KMS-11 (cell line): Measurements from ENCODE around the gene PC.

Experiments used
- H2AFZ ChIP-seq: fragments of 200-600 bp; sonication (generic); 2 replicates; pipeline ENCODE4 v1.6.1; 2016; ENCODE audit warnings: antibody characterized with exemption, mixed run types, low read depth
- H3K27ac ChIP-seq: fragments of 200-600 bp; sonication (generic); 2 replicates; pipeline ENCODE4 v1.6.1; 2016; ENCODE audit warnings: mild to moderate bottlenecking, mixed run types
- H3K27me3 ChIP-seq: fragments of 200-600 bp; sonication (generic); 2 replicates; pipeline ENCODE4 v1.6.1; 2017; ENCODE audit warnings: mild to moderate bottlenecking, low read depth, mixed run types, moderate library complexity; ENCODE audit not compliant: insufficient read depth
- H3K36me3 ChIP-seq: fragments of 200-600 bp; sonication (generic); 2 replicates; pipeline ENCODE4 v1.6.1; 2017; ENCODE audit warnings: mild to moderate bottlenecking, mixed run types; ENCODE audit not compliant: insufficient read depth
- H3K4me1 ChIP-seq: fragments of 200-600 bp; sonication (generic); 2 replicates; pipeline ENCODE4 v1.6.1; 2016; ENCODE audit warnings: mild to moderate bottlenecking, low read depth, mixed run types; ENCODE audit not compliant: poor library complexity, severe bottlenecking
- H3K4me2 ChIP-seq: fragments of 200-600 bp; sonication (generic); 2 replicates; pipeline ENCODE4 v1.7.0; 2016; ENCODE audit warnings: mild to moderate bottlenecking, mixed run types
- H3K4me3 ChIP-seq: fragments of 200-600 bp; sonication (generic); IDR thresholded peaks from 2 replicates; pipeline ENCODE4 v1.6.1; 2017; ENCODE audit warnings: low read depth, low read length, mixed read lengths; ENCODE audit not compliant: insufficient read depth
- H3K79me2 ChIP-seq: fragments of 200-600 bp; sonication (generic); 2 replicates; pipeline ENCODE4 v1.6.1; 2016; ENCODE audit warnings: low read depth, mixed run types; ENCODE audit not compliant: insufficient read depth
- H3K9ac ChIP-seq: fragments of 200-600 bp; sonication (generic); 2 replicates; pipeline ENCODE4 v1.6.1; 2016; ENCODE audit warnings: mild to moderate bottlenecking, mixed run types
- H4K20me1 ChIP-seq: fragments of 200-600 bp; sonication (generic); 2 replicates; pipeline ENCODE4 v1.6.1; 2016; ENCODE audit warnings: mild to moderate bottlenecking, mixed run types; ENCODE audit not compliant: insufficient read depth
- TF ChIP-seq, protein P1 (sequence below): fragments of 200-600 bp; sonication (generic); conservative IDR thresholded peaks from 2 replicates; pipeline ENCODE4 v1.6.1; 2017; ENCODE audit warnings: low read depth, mild to moderate bottlenecking, antibody characterized with exemption, low read length, moderate library complexity, mixed read lengths

The PC gene

DNA sequence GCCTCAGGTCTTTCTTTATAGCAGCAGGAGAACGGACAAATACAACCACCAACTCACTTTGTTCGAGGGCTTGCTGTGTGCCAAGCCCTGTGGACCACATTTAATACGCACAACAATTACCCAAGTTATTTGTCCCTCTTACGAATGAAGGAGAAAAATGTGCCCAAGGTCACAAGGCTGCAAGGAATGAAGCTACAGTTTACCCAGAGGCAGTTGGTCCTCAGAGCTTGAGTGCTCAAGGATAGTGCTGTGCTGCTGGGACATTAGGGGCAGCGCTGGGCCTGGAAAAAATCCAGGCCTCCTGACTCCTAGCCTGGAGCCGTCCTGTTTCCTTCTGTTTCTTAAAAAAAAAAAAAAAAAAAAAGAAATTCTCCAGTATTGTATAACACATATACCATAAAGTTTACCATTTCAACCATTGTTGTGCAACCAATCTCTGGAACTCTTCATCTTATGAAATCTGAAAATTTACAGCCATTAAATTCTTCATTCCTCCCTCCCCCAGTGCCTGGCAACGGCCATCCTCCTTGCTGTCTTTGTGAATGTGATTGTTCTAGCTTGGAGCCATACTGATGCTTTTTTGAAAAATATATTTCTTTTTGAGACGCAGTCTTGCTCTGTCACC lies 15.9 kb upstream of the PC start:
- Histone ChIP-seq H3K27me3 (no peaks in the 10 kb centered on the region), H3K27ac (no peak overlapping the region), H3K9ac (no peak overlapping the region), H2AFZ (no peak overlapping the region), H3K4me3 (no peak overlapping the region), H3K4me1 (no peaks in the 10 kb centered on the region), H3K79me2 (no peaks in the 10 kb centered on the region), H4K20me1 (no peaks in the 10 kb centered on the region), H3K4me2 (no peak overlapping the region), H3K36me3 (no peaks in the 10 kb centered on the region)
- TF ChIP-seq, protein P1, sequence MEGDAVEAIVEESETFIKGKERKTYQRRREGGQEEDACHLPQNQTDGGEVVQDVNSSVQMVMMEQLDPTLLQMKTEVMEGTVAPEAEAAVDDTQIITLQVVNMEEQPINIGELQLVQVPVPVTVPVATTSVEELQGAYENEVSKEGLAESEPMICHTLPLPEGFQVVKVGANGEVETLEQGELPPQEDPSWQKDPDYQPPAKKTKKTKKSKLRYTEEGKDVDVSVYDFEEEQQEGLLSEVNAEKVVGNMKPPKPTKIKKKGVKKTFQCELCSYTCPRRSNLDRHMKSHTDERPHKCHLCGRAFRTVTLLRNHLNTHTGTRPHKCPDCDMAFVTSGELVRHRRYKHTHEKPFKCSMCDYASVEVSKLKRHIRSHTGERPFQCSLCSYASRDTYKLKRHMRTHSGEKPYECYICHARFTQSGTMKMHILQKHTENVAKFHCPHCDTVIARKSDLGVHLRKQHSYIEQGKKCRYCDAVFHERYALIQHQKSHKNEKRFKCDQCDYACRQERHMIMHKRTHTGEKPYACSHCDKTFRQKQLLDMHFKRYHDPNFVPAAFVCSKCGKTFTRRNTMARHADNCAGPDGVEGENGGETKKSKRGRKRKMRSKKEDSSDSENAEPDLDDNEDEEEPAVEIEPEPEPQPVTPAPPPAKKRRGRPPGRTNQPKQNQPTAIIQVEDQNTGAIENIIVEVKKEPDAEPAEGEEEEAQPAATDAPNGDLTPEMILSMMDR, result no peak

DNA sequence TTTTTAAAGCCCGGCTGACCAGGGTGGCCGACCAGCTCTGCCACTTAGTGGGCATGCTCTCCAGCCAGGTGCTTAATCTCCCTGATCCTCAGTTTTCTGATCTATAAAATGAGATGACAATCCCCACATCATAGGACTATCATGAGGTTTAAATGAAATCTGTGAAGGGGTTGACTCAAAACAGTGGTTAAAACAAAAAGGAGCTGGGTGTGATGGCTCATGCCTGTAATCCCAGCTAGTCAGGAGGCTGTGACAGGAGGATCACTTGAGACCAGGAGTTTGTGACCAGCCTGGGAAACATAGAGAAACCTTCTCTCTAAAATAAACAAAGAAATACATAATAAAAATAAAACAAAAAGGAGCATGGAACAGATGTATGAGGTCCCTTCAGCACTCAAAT lies 13.3 kb upstream of the PC start:
- no peaks in the 10 kb centered on the region for H3K4me1 ChIP-seq
- no peak overlapping the region for H3K27ac ChIP-seq
- no peak overlapping the region for H2AFZ ChIP-seq
- no peak overlapping the region for H3K9ac ChIP-seq
- H3K4me3 ChIP-seq, result no peak overlapping the region
- H4K20me1 ChIP-seq, result no peaks in the 10 kb centered on the region
- H3K36me3 ChIP-seq, result no peaks in the 10 kb centered on the region
- no peak overlapping the region for H3K4me2 ChIP-seq
- no peaks in the 10 kb centered on the region for H3K27me3 ChIP-seq
- TF ChIP-seq, protein P1, result no peak
- H3K79me2 ChIP-seq, result no peaks in the 10 kb centered on the region

DNA sequence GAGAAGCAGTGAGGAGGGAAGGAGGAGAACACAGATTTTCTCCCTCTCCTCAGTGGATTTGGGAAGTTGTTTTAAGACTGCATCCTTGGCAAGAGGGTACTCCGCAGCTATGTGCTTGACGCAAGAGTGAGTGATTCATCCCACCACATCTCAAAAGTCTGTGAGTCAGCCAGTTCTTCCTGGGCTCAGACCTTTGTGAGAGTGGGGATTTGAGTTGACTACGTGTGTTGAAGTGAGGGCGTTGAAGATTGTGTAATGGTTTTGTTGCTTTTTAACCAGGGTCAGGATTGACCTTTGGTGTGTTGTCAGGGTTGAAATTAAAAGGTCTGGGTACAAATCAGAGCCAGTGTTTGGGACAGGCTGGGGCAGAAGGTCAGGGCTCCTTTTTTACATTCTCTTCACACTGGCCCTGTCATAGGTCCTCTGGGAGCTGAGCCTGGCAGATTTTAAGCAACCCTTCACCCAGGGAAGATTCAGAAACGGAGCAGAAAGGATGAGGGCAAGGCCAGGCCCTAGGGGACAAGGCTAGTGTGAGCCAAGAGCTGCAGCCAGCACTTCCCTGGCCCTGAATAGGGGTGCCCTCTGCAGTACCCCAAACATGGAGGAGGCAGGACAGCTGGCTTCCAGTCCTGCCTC lies 12.7 kb upstream of the PC start:
- Histone ChIP-seq H3K4me1 (no peaks in the 10 kb centered on the region), H4K20me1 (no peaks in the 10 kb centered on the region), H3K36me3 (no peaks in the 10 kb centered on the region), H3K79me2 (no peaks in the 10 kb centered on the region), H3K9ac (no peak overlapping the region), H3K27me3 (no peaks in the 10 kb centered on the region), H3K4me2 (no peak overlapping the region), H3K4me3 (no peak overlapping the region), H2AFZ (no peak overlapping the region), H3K27ac (no peak overlapping the region)
- TF ChIP-seq, protein P1, result no peak

DNA sequence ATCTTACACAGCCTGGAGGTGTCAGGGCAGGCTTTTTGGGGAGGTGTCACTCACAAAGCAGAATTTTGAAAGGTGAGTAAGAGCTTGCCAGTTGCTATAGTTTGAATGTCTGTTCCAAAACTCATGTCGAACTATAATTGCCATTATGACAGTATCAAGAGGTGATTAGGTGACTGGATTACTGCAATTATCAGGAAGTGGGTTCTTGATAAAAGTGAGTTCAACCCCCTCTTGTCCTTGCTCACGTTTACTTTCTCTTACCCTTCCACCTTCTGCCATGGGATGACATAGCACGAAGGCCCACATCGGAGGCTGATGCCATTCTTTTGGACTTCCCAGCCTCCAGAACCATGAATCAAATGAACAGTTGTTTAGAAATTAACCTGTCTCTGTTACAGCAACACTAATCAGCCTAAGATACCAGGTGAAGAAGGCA lies 12.2 kb upstream of the PC start:
- Histone ChIP-seq H3K27me3 (no peaks in the 10 kb centered on the region), H3K4me1 (no peaks in the 10 kb centered on the region), H3K4me2 (no peak overlapping the region), H3K79me2 (no peaks in the 10 kb centered on the region), H4K20me1 (no peaks in the 10 kb centered on the region), H3K9ac (no peak overlapping the region), H2AFZ (no peak overlapping the region), H3K4me3 (no peak overlapping the region), H3K36me3 (no peaks in the 10 kb centered on the region), H3K27ac (no peak overlapping the region)
- TF ChIP-seq, protein P1, result no peak
